Keratinocyte (primary cell): Measurements from ENCODE around the gene SYT9. TPM values are rescaled to one million over a fixed set of nuclear protein-coding genes. Genes with fewer than 3 reads are reported as not detected.

Source experiments
- DNase-seq: peaks from one replicate; pipeline ENCODE4 v3.0.0-alpha.2; 2011; ENCODE audit warnings: low read depth, missing footprints, low spot score
- FAIRE-seq: peaks from 2 replicates; lab custom pipeline; 2011; peaks lifted over from hg19 to GRCh38; lab: Jason Lieb, UNC
- H2AFZ ChIP-seq: 2 replicates; pipeline ENCODE4 v1.6.0; 2012; ENCODE audit warnings: low read length, control low read depth, inconsistent platforms; ENCODE audit not compliant: control insufficient read depth
- H3K27ac ChIP-seq: 2 replicates; pipeline ENCODE4 v1.5.1; 2011; ENCODE audit warnings: low read length; ENCODE audit not compliant: control insufficient read depth, insufficient read depth
- H3K27me3 ChIP-seq: 3 replicates; pipeline ENCODE4 v1.6.0; 2011; ENCODE audit warnings: low read length; ENCODE audit not compliant: control insufficient read depth, insufficient read depth; ENCODE audit errors: extremely low read depth
- H3K36me3 ChIP-seq, 2 experiments: 2 replicates in 1 of 2; 3 replicates in 1 of 2; pipeline ENCODE4 v1.5.1; 2011; ENCODE audit warnings: low read length in 2 of 2, mild to moderate bottlenecking in 1 of 2; ENCODE audit not compliant: control insufficient read depth in 2 of 2, insufficient read depth in 2 of 2; ENCODE audit errors: extremely low read depth in 1 of 2
- H3K4me1 ChIP-seq: 3 replicates; pipeline ENCODE4 v1.5.1; 2011; ENCODE audit warnings: low read length; ENCODE audit not compliant: control insufficient read depth, insufficient read depth; ENCODE audit errors: extremely low read depth
- H3K4me2 ChIP-seq: 3 replicates; pipeline ENCODE4 v1.6.0; 2011; ENCODE audit warnings: low read depth, low read length; ENCODE audit not compliant: control insufficient read depth, insufficient read depth; ENCODE audit errors: extremely low read depth
- H3K4me3 ChIP-seq, 3 experiments: fragments of 200-600 bp in 1 of 3; sonication (generic) in 1 of 3; 2 replicates in 2 of 3; 3 replicates in 1 of 3; pipeline ENCODE4 v1.5.1; 2011 to 2016; ENCODE audit warnings: low read length in 3 of 3, mild to moderate bottlenecking in 3 of 3, control low read depth in 2 of 3, inconsistent platforms in 1 of 3, low read depth in 1 of 3, mixed read lengths in 1 of 3, mixed run types in 1 of 3, moderate library complexity in 1 of 3; ENCODE audit not compliant: control insufficient read depth in 2 of 3, insufficient read depth in 2 of 3; ENCODE audit errors: extremely low read depth in 1 of 3
- H3K79me2 ChIP-seq: 2 replicates; pipeline ENCODE4 v1.6.0; 2012; ENCODE audit warnings: low read length; ENCODE audit not compliant: control insufficient read depth, insufficient read depth
- H3K9ac ChIP-seq: 3 replicates; pipeline ENCODE4 v1.6.0; 2011; ENCODE audit warnings: low read length; ENCODE audit not compliant: control insufficient read depth, insufficient read depth; ENCODE audit errors: extremely low read depth
- H3K9me1 ChIP-seq: 3 replicates; pipeline ENCODE4 v1.6.0; 2011; ENCODE audit warnings: low read length; ENCODE audit not compliant: control insufficient read depth, insufficient read depth; ENCODE audit errors: extremely low read depth
- H3K9me3 ChIP-seq: 2 replicates; pipeline ENCODE4 v1.5.1; 2012; ENCODE audit warnings: low read depth, low read length; ENCODE audit not compliant: control insufficient read depth
- H4K20me1 ChIP-seq: 3 replicates; pipeline ENCODE4 v1.6.0; 2011; ENCODE audit warnings: low read length; ENCODE audit not compliant: control insufficient read depth, insufficient read depth; ENCODE audit errors: extremely low read depth
- CTCF ChIP-seq, 3 experiments: IDR thresholded peaks in 1 of 3; conservative IDR thresholded peaks in 1 of 3; optimal IDR thresholded peaks in 1 of 3; 2 replicates in 2 of 3; 3 replicates in 1 of 3; pipeline versions ENCODE3 to v1.5.1; 2011; ENCODE audit warnings: low read length in 3 of 3, mild to moderate bottlenecking in 3 of 3, moderate library complexity in 2 of 3, control low read depth in 1 of 3, inconsistent platforms in 1 of 3; ENCODE audit not compliant: insufficient read depth in 2 of 3; ENCODE audit errors: extremely low read depth in 1 of 3
- EZH2 ChIP-seq: IDR thresholded peaks from one replicate; pipeline ENCODE4 v1.6.1; 2012; ENCODE audit warnings: inconsistent platforms, mild to moderate bottlenecking, low read length, moderate library complexity
- dilution Hi-C: fragments of 300-500 bp; cut with MboI; formaldehyde crosslinking; loops from one replicate; pipeline ENCODE4 v1.7.0; 2020; ENCODE audit warnings: low sequenced_read_pairs; ENCODE audit not compliant: extremely low pct_ligation_motif_present
- polyA plus RNA-seq, 5 experiments: library from polyadenylated mRNA; depleted of rRNA in 3 of 5; stranded (reverse) in 3 of 5; stranded (forward) in 1 of 5; unstranded in 1 of 5; fragments of >200 nt; gene quantifications; 1 replicate in 1 of 5; 2 replicates in 3 of 5; 3 replicates in 1 of 5; pipeline versions ENCODE4 v1.2.1 to v1.2.3, GENCODE V29; 2011 to 2012; ENCODE audit warnings: missing spikeins in 2 of 5, low read depth in 1 of 5, low replicate concordance in 1 of 5

The SYT9 gene
- polyA plus RNA-seq, 1 donor (not counting 4 experiments of a cell fraction or from before 2014, with no cell fraction given): not detected

- H3K4me3 ChIP-seq: no peak overlapping the region
- no peaks in the 10 kb centered on the region for H3K79me2 ChIP-seq
- FAIRE-seq (peak; percentile 41), DNase-seq (no peak)
- no peaks in the 10 kb centered on the region for H3K9me1 ChIP-seq
- H2AFZ ChIP-seq: no peak overlapping the region
- H4K20me1 ChIP-seq: no peaks in the 10 kb centered on the region
- no peak overlapping the region for H3K9ac ChIP-seq
- H3K27me3 ChIP-seq: no peaks in the 10 kb centered on the region
- no peak for TF ChIP-seq CTCF (optimal IDR thresholded peaks at IDR 0.05 in 1 of 3, IDR thresholded peaks at IDR 0.05 in 1 of 3, conservative IDR thresholded peaks at IDR 0.05 in 1 of 3; ENCODE audit: extremely low read depth in 1 of 3, insufficient read depth in 2 of 3, low read length in 3 of 3)
- no peak for TF ChIP-seq EZH2
- dilution Hi-C loops: no loop called here
- no peaks in the 10 kb centered on the region for H3K4me1 ChIP-seq
- H3K36me3 ChIP-seq: no peaks in the 10 kb centered on the region
- no peak overlapping the region for H3K27ac ChIP-seq
- H3K9me3 ChIP-seq: no peaks in the 10 kb centered on the region
- H3K4me2 ChIP-seq: no peak overlapping the region
Observed at GRCh38 chr11:7494086-7494745, 242.5 kb downstream of the SYT9 start.

GRCh38 chr11:7495882-7496551 is 244.3 kb downstream of the SYT9 start:
- Histone ChIP-seq H3K9ac (no peak overlapping the region), H3K27ac (no peak overlapping the region), H4K20me1 (no peaks in the 10 kb centered on the region), H3K27me3 (no peaks in the 10 kb centered on the region), H3K9me1 (no peaks in the 10 kb centered on the region), H3K9me3 (no peaks in the 10 kb centered on the region), H3K4me2 (no peak overlapping the region), H2AFZ (no peak overlapping the region), H3K4me3 (no peak overlapping the region), H3K79me2 (no peaks in the 10 kb centered on the region), H3K36me3 (no peaks in the 10 kb centered on the region), H3K4me1 (no peaks in the 10 kb centered on the region)
- DNase-seq: no peak
- no peak for FAIRE-seq
- dilution Hi-C loops: no loop called here
- no peak for TF ChIP-seq CTCF (optimal IDR thresholded peaks at IDR 0.05 in 1 of 3, IDR thresholded peaks at IDR 0.05 in 1 of 3, conservative IDR thresholded peaks at IDR 0.05 in 1 of 3; ENCODE audit: extremely low read depth in 1 of 3, insufficient read depth in 2 of 3, low read length in 3 of 3)
- no peak for TF ChIP-seq EZH2
